ENCODE data around the gene PLA2G2C.
"Not testable (repeated sequence)": the region's sequence is repeated elsewhere in the genome, so short reads cannot be mapped to it uniquely, and the experiment has no call there.

Gene PLA2G2C

DNA sequence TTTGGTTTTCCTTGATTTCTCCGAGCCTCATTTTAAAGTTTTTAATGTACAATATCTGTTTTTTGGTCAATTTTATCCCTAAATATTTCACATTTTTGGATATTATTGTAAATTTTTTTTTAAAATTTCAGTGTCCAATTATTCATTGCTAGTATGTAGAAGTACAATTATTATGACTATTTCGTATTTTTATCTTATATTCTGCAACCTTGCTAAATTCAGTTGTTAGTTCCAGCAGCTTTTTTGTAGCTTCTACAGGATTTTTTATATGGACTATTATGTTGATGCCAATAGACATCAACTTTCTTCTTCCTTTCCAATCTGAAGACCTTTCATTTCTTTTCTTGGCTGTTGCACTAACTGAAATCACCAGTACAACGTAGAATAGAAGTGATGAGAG is 51.3 kb downstream of the PLA2G2C start:
- no peak for DNase-seq (ENCODE audit: low read depth in 2 of 2)

DNA sequence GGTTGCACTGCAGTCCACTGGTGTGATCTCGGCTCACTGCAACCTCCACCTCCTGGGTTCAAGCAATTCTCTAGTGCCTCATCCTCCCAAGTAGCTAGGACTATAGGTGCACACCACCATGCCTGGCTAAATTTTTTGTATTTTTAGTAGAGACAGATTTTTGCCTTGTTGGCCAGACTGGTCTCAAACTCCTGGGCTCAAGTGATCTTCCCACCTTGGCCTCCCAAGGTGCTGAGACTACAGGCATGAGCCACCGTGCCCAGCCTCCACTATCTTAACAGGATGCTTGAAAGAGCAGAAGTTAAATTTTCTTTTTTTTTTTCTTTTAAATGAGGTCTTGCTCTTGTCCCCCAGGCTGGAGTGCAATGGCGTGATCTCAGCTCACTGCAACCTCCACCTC is 55.8 kb downstream of the PLA2G2C start:
- not testable (repeated sequence) for DNase-seq (ENCODE audit: low read depth in 2 of 2)

- no peak for DNase-seq (ENCODE audit: low read depth in 2 of 2)
Measured at GRCh38 chr1:20126806-20127440, 59.4 kb downstream of the PLA2G2C start.

DNA sequence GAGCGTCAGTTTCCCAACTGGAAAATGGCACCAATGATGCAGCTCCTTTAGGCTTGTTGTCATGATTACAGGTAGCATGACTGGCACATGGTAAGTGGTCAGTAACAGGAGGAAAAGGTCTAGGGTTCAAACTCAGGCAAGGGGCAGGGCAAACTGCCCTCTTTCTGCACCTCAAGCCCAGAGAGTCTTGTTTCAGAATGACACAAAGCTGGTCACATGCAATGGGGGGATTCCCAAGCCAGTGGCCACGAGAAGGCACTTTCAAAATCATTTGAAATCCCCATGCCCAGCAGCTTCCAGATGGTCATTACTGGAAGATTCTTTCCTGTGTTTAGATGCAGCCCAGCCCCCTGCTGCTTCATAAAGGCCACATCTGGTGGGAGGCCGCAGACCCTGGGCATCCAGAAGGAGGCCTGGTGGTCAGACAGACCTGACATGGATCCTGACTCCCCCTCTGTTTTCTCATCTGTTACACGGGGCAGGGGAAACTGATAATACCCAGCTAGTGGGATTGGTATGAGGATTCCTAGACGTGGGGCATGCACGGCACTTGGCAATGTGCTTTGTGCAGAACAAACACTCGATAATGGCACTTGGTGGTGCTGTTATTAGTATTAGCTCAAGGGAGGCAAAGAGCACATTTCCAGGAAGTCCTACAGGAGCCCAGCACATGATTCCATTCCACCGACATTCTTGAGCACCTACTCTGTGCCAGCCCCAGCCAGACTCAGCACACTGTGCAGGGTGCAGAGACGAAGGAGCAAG is 60.1 kb downstream of the PLA2G2C start:
- no peak for DNase-seq (ENCODE audit: low read depth in 2 of 2)

GRCh38 chr1:20125100-20125499 is 61.2 kb downstream of the PLA2G2C start:
- no peak for DNase-seq (ENCODE audit: low read depth in 2 of 2)

DNA sequence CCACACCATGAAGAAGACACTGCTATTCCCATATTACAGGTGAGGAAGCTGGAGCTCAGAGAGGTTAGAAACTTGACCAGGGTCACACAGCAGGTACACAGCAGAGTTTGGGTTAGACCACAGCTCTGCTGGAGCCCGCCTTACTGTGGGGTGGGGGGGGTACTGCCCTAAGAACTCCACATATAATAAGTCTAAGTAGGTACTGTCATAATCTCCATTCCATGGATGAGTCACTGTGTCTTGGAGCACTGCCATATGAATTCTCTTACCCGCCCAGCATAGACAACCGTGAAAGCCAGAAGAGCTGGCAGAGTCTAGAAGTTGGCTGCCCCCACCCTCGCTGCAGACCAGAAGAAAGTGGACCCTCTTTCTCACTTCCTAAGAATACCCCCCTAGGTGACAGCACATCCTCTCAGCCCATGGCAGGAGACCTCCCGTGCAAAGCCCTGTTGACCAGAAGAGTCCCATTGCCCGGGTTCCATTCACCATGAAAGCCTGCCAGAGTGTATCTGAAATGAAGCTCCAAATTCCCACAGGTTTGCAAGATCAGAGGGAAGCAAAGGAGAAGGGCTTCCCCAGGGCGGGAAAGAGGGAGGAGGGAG is 61.8 kb downstream of the PLA2G2C start:
- no peak for DNase-seq (ENCODE audit: low read depth in 2 of 2)

DNA sequence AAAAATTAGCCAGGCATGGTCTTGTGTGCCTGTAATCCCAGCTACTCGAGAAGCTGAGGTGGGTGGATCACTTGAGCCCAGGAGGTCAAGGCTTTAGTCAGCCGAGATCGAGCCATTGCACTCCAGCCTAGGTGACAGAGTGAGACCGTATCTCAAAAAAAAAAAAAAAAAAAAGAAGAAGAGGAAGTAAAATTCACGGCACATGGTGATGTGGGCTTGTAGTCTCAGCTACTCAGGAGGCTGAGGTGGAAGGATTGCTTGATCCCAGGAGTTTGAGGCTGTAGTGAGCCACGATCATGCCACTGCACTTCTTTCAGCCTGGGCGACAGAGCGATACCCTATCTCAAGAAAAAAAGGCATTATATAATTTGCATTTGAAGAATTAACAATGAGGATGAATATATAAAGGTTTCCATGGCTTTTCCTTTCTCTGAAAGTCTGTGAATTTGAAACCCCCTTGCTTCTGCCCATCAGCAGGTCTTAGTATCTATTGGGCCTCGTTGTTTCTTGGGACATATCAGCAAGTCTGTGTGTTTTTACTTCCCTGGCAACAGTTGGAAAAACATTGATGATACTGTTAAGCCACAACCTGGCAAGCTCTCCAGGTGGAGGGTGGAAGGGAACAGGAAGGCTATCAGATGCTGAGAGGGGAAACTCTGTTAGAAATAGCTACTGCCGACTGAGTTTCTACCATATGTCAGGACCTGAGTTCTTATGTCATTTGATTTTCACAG is 62.4 kb downstream of the PLA2G2C start:
- DNase-seq (ENCODE audit: low read depth in 2 of 2): no peak

DNA sequence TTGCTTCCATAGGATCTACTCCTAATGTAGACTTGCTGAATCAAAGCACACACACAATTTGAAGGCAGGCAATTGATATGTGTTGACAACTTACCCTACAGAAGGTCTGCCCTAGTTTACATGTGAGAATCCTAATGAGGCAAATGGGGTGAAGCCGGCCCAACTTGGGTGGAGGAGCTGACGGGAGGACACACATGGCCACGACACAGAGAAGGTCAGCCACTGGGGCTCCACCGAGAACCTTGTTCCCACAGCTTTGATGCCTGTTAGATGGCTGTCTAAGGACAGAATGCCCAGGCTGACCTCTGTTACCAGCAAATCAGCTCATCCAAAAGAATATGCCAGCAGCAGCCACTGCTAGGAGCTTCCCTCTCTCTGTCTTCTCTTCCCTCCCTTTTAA is 65.5 kb downstream of the PLA2G2C start:
- DNase-seq (ENCODE audit: low read depth in 2 of 2): no peak

DNA sequence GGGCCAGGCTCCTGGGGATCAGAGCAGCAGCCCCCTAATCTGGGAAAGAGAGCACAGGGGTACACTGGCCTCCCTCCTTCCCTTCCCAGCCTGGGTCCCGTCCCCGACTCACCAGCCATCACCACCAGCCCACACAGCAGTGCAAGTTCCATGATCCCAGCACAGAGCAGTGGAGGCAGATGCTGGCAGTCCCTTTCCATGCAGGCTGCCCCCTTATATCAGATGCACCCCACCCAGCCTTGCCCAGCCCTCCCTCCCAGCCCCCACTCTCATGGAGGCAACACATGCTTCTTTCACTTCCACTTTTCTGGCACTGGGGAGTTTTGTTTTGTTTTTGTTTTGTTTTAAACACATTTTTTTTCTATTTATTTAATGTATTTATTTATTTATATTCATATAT is 67.0 kb downstream of the PLA2G2C start, which contains the start of gene PLA2G2D:
Gene PLA2G2D, minus strand, starts transcription at position 190 of the 400 bp plus-strand sequence. Its CDS starts 38 bp downstream, at position 152.
- no peak for DNase-seq (ENCODE audit: low read depth in 2 of 2)

DNA sequence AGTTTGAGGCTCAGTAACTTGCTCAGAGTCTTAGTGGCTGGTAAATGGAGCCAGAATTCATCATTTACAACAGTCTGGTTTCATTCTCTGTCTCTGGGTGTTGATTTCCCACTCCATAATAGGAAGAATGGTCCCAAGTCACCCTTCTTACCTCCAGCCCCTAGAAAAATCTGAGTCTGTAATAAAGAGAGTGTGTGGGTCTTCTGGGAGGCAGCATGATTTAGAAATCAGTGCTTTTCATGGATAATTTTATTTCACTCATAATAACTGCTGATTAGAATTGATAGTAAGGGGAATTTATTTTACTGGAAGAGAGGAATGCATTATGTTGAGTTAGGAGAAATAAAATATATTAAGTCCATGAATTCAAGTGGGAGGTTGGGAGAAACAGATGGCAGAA is 69.1 kb downstream of the PLA2G2C start:
- DNase-seq (ENCODE audit: low read depth in 2 of 2): no peak

DNA sequence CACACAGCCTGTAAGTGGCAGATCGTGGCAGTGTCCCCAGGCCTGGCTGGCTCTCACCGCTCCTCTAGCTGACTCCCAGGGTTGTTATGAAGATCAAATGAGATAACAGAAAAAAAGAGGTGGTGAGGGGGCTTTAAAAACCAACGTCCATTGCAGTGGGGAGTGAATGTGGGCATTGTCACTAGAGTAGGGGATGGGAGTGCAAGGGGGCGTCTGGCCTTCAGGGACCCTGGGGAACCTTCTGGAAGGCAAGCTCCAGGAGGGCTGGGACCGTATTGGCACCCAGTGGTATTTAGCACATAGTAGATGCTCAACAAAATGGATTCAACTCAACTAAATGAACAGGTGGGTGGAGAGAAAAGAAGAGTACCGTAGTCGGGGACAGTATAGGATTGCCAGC is 70.4 kb downstream of the PLA2G2C start:
- no peak for DNase-seq (ENCODE audit: low read depth in 2 of 2)

GRCh38 chr1:20115479-20115878 is 70.8 kb downstream of the PLA2G2C start:
- DNase-seq (ENCODE audit: low read depth in 2 of 2): no peak

DNA sequence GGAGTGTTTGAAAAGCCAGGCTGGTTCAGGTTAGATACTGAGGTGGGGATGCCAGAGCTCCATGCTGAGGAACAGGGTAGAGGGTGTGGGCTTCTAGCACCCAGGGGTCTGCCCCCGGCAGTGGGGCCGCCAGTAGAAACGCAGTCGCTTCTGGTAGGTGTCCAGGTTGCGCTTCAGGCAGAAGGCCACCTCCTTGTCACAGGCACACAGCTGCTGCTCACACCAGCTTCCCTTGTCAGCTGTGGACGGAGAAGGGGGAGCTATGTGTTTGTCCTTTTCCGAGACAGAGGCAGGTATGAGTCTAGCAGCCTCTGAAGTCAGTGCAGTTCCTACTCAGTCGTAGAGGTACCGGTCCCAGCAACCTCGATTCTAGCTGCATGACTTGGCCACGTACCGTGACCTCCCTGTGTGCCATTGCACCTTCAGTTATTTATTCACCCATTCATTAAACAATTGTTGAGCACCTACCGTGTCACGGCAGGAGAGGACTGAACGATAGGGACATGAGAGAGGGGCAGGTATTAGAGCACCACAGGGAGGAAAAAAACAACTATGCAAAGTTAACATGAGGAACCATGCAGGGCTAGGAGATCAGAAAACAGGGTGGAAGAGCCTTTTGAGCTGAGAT is 72.2 kb downstream of the PLA2G2C start:
- DNase-seq (ENCODE audit: low read depth in 2 of 2): no peak

Measured in stimulated activated CD4-positive, alpha-beta T cell treated with anti-CD3 and anti-CD28 coated beads, Interleukin-1b, Interleukin-23, amount 100 ng/mL, for 4 hours (primary cell).